Testis (tissue), 3 donors: ENCODE measurements around the gene TLK1. TPM values are rescaled to one million over a fixed set of nuclear protein-coding genes. Genes with fewer than 3 reads are reported as not detected.
"Not testable (repeated sequence)": the region's sequence is repeated elsewhere in the genome, so short reads cannot be mapped to it uniquely, and the experiment has no call there.

ENCODE experiments used
- DNase-seq: peaks from one replicate; pipeline ENCODE4 v3.0.0-alpha.2; 2019
- H3K27ac ChIP-seq, 2 donors: fragments of 200-600 bp; sonication (generic); one replicate each; pipeline ENCODE4 v1.5.1; 2019
- H3K27me3 ChIP-seq: fragments of 200-600 bp; sonication (generic); one replicate; pipeline ENCODE4 v1.5.1; 2019
- H3K36me3 ChIP-seq: fragments of 200-600 bp; sonication (generic); one replicate; pipeline ENCODE4 v1.5.1; 2017; ENCODE audit warnings: low read depth; ENCODE audit errors: missing control alignments
- H3K4me1 ChIP-seq: fragments of 200-600 bp; sonication (generic); one replicate; pipeline ENCODE4 v1.5.1; 2019
- H3K4me3 ChIP-seq, 2 donors: fragments of 200-600 bp; sonication (generic); one replicate each; pipeline ENCODE4 v1.5.1; 2017 to 2019
- H3K9me3 ChIP-seq: fragments of 200-600 bp; sonication (generic); one replicate; pipeline ENCODE4 v1.5.1; 2017
- POLR2A ChIP-seq: fragments of 450-650 bp; IDR thresholded peaks from one replicate; pipeline ENCODE4 v1.6.1; 2017; ENCODE audit warnings: antibody characterized with exemption, mild to moderate bottlenecking, moderate library complexity
- WGBS, 2 donors: methylation state at CpG; one replicate each; pipeline ENCODE4 v1.1.5; 2018; 5-methylcytosine and 5-hydroxymethylcytosine counted together
- intact Hi-C: fragments of 100-400 bp; cut with DNase I; formaldehyde crosslinking; loops from one replicate; pipeline ENCODE4 v1.15.1; 2023; ENCODE audit warnings: low total_unique reads
- polyA plus RNA-seq: library from polyadenylated mRNA; stranded (reverse); fragments of 350-450 nt; fragmentation: Illumina TruSeq; extraction: RNeasy Lipid Tissue Mini Kit (QIAGEN cat#74804); gene quantifications from one replicate; pipeline ENCODE4 v1.2.3, GENCODE V29; 2014; ENCODE audit warnings: low read depth, low replicate concordance; ENCODE audit not compliant: insufficient read depth
- total RNA-seq, 2 donors: library from RNA; depleted of rRNA; stranded (reverse); fragments of >200 nt; gene quantifications; one replicate each; pipeline ENCODE4 v1.2.3, GENCODE V29; 2016
- TF ChIP-seq, protein P1 (sequence below), 3 experiments: fragments of 450-650 bp in 2 of 3; fragments of 200-600 bp in 1 of 3; sonication (generic) in 1 of 3; IDR thresholded peaks; one replicate each; pipeline ENCODE4 v1.5.1; 2016 to 2019; ENCODE audit warnings: antibody characterized with exemption in 3 of 3, mild to moderate bottlenecking in 2 of 3, moderate library complexity in 1 of 3

The TLK1 gene
- total and polyA plus RNA-seq, 3 donors from 2014 or later, result 36.8 to 112 (median 110) TPM

GRCh38 chr2:171095014-171095582 is 65.6 kb downstream of the TLK1 start:
- TF ChIP-seq POLR2A, result no peak
- TF ChIP-seq, protein P1, sequence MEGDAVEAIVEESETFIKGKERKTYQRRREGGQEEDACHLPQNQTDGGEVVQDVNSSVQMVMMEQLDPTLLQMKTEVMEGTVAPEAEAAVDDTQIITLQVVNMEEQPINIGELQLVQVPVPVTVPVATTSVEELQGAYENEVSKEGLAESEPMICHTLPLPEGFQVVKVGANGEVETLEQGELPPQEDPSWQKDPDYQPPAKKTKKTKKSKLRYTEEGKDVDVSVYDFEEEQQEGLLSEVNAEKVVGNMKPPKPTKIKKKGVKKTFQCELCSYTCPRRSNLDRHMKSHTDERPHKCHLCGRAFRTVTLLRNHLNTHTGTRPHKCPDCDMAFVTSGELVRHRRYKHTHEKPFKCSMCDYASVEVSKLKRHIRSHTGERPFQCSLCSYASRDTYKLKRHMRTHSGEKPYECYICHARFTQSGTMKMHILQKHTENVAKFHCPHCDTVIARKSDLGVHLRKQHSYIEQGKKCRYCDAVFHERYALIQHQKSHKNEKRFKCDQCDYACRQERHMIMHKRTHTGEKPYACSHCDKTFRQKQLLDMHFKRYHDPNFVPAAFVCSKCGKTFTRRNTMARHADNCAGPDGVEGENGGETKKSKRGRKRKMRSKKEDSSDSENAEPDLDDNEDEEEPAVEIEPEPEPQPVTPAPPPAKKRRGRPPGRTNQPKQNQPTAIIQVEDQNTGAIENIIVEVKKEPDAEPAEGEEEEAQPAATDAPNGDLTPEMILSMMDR (IDR thresholded peaks at IDR 0.05), result no peak

DNA sequence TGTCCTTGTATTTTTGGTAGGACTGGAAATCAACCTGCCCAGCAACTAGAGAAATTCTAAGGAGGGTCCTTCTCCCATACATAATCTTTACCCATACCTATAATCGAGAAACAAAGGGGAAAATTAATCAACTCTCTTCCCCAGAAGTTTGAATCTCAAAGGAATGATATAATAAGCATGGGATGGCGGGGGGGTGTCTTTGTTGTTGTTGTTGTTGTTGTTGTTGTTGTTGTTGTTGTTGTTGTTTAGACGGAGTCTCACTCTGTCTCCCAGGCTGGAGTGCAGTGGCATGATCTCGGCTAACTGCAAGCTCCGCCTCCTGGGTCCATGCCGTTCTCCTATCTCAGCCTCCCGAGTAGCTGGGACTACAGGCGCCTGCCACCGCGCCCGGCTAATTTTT is 69.2 kb downstream of the TLK1 start:
- H3K27me3 ChIP-seq, H3K9me3 ChIP-seq, intact Hi-C loops, H3K4me3 ChIP-seq, H3K36me3 ChIP-seq, DNase-seq, H3K4me1 ChIP-seq, H3K27ac ChIP-seq: not testable (repeated sequence)
- 86 to 87% methylated on average over 11 of the region's 11 CpGs for WGBS, 2 donors

More at GRCh38 chr2:171095014-171095582, 65.6 kb downstream of the TLK1 start:
- Histone ChIP-seq H3K4me3 (no peak overlapping the region), H3K4me1 (no peaks in the 10 kb centered on the region), H3K27me3 (no peaks in the 10 kb centered on the region), H3K27ac (no peak overlapping the region), H3K36me3 (no peaks in the 10 kb centered on the region), H3K9me3 (no peaks in the 10 kb centered on the region)
- intact Hi-C loops, result no loop called here
- 88 to 90% methylated on average over 2 of the region's 2 CpGs for WGBS, 2 donors
- no peak for DNase-seq

DNA sequence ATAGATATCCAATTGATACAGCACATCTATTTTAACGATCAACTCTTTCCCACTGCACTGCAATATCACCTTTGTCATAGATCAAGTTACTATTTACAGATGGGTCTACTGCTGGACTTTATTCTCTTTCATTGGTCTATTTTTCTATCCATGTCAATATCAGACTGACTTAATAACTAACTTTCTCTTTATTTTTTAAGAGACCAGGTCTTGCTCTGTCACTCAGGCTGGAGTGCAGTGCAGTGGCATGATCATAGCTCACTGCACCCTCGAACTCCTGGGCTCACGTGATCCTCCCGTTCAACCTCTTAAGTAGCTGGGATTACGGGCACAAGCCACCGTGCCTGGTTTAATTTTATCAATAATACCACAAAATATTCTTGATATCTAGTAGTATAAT is 71.2 kb downstream of the TLK1 start:
- WGBS, 2 donors, result 94 to 97% methylated on average over 6 of the region's 6 CpGs
- H3K9me3 ChIP-seq, result no peaks in the 10 kb centered on the region
- DNase-seq, result no peak
- no peak overlapping the region for H3K4me3 ChIP-seq
- peaks cover 5% of the 10 kb centered on the region for H3K4me1 ChIP-seq
- no peak overlapping the region for H3K27ac ChIP-seq
- intact Hi-C loops, result no loop called here
- H3K27me3 ChIP-seq, result no peaks in the 10 kb centered on the region
- TF ChIP-seq, protein P1 (IDR thresholded peaks at IDR 0.05), result no peak
- TF ChIP-seq POLR2A, result no peak
- no peaks in the 10 kb centered on the region for H3K36me3 ChIP-seq

- no peaks in the 10 kb centered on the region for H3K27me3 ChIP-seq
- TF ChIP-seq, protein P1 (IDR thresholded peaks at IDR 0.05), result no peak
- TF ChIP-seq POLR2A, result no peak
- 73 to 83% methylated on average over 5 of the region's 5 CpGs for WGBS, 2 donors
- DNase-seq, result no peak
- H3K4me1 ChIP-seq, result peaks cover 5% of the 10 kb centered on the region
- peak overlapping the region in 1 of 2 donors; percentile 5 for H3K27ac ChIP-seq
- intact Hi-C loops, result no loop called here
- H3K9me3 ChIP-seq, result no peaks in the 10 kb centered on the region
- H3K4me3 ChIP-seq, result no peak overlapping the region
- no peaks in the 10 kb centered on the region for H3K36me3 ChIP-seq
Measured at GRCh38 chr2:171088057-171088834, 72.4 kb downstream of the TLK1 start.

- TF ChIP-seq, protein P1 (IDR thresholded peaks at IDR 0.05), result no peak
- TF ChIP-seq POLR2A, result no peak
- H3K9me3 ChIP-seq, result no peaks in the 10 kb centered on the region
- H3K4me1 ChIP-seq, result peaks cover 5% of the 10 kb centered on the region
- no peaks in the 10 kb centered on the region for H3K36me3 ChIP-seq
- H3K4me3 ChIP-seq, result no peak overlapping the region
- H3K27ac ChIP-seq, result peak overlapping the region in 1 of 2 donors; percentile 5
- intact Hi-C loops, result no loop called here
- no peak for DNase-seq
- WGBS, 2 donors, result 70 to 72% methylated on average over 1 of the region's 1 CpG
- no peaks in the 10 kb centered on the region for H3K27me3 ChIP-seq
Measured at GRCh38 chr2:171087547-171087946, 73.1 kb downstream of the TLK1 start.
